Stimulated activated CD4-positive, alpha-beta T cell treated with anti-CD3 and anti-CD28 coated beads, TNF-alpha, amount 100 ng/mL, for 4 hours (primary cell): Measurements from ENCODE around the gene GLB1L3.

ENCODE experiments used
- DNase-seq, 3 experiments: peaks; one replicate each; pipeline ENCODE4 v3.0.0-alpha.2; 2020; ENCODE audit warnings: low read depth in 3 of 3

The GLB1L3 gene

DNA sequence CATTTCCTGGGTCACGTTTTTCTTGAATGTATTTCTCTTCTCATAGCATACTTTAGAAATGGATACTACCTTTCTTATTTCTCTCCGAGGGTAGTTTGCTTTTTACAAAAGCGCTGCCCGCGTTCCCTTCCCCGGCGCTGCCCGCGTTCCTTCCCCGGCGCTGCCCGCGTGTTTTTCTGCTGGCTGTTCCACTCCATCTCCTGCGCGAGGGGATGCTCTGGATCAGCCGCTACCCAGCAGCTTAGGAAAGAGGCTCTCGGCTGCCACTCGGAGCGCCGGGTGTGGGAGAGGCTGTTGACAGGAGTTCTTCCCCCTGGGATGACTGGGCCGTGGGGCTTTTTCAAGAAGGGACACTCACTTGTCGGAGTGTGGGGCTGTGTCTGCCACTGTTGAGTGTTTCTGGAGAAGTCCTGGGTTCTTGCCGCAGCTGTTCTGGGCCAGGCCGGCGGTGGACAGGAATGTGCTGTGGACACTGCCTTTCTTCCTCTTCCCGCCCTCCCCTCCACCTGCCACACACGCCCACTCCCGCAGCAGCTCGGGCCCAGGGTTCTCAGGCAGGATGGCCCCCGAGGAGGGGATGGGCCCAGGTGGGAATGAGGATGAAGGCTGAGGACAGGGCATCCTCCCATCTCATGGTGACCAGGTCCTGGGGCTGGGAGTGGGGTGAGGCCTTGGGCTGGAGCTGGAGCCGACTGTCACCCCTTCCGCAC lies 86.2 kb downstream of the GLB1L3 start:
- no peak for DNase-seq

- no peak for DNase-seq
Measured at GRCh38 chr11:134363161-134363560, 87.0 kb downstream of the GLB1L3 start.

GRCh38 chr11:134363592-134363991 lies 87.4 kb downstream of the GLB1L3 start:
- no peak for DNase-seq

GRCh38 chr11:134364261-134364660 lies 88.1 kb downstream of the GLB1L3 start:
- DNase-seq = no peak

DNA sequence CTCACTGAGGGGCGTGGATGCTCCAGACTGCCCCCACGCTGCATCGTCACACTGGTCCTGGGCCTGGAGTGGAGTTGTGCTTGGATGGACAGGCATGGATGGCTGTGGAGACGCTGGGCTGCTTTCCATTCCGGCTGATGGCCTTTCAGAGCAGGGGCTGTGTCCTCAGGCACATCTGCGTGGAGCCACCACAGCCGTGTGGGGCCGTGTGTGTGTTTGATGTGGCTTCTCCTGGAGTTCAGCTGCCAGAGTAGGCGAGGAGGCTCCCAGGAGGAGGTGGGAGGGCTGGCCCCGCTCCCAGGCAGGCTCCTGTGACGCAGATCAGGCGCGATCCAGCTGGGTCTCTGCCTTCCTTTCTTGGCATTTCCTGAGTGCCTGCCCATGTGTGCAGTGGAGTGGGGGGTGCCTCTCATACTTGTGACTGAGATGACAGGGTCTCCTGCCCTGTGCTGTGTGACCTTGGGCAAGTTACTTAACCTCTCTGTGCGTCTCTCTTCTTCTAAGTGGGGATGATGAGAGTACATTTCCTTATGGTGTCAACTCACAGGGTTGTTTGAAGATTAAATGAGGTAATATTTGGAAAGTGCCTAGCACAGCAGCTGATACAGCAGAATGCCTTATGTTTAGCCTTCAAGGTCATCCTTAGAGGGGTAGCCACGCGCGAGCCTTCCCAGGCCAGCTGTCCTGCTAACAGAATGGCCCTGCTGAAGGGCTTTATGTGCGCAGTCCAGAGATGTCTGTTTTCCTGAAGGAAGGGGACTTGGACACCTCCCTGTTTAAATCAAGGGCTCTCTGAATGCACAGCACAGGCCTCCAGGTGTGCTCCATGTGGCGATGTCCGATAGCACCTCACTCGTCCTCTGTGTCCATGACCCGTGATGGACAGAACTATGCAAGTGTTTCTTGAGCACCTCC lies 89.1 kb downstream of the GLB1L3 start:
- DNase-seq = no peak

DNA sequence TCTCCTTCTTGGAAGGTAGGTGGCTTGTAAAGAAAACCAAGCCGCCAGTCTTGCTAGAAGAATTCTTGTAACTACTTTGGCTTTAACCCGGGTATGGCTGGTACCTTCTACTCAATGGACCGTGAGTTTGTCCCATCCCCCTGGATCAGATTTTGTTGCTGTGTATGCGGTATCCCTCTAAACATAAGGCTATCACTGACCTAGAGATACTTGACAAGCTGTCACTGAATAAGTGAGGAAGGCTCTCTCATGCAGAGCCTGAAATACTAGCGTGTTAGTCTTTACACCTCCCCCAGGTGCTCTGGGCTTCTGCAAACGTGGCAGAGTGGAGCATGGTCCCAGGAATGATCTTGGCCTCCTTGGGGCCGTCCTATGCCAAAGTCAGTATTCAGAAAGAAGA lies 90.1 kb downstream of the GLB1L3 start:
- no peak for DNase-seq

DNA sequence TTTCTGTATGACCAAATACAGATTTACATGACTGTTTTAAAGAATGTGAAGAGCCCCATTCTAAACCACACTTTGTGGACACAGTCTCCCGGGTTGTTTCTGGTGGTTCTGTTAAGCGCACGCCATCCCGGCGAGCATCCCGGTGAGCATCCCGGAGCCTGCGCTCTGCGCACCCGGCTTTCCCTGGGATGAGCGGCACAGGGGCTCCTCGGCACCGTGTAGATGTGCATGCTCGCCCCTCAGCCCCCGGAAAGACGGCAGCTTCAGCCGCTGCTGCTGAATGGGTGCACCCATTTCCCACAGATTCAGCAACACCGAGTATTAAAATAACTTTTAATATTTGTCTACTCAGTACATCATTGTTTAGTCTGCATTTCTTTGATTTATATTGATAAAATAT lies 91.6 kb downstream of the GLB1L3 start:
- DNase-seq = no peak
